Muscle layer of colon (tissue), 2 donors: ENCODE data around the gene SDHA.

Experiments
- H3K27ac ChIP-seq: one replicate; pipeline ENCODE4 v1.7.0; 2013; ENCODE audit warnings: low read depth, mild to moderate bottlenecking, low read length, moderate library complexity
- H3K27me3 ChIP-seq, 2 donors: one replicate each; pipeline ENCODE4 v1.7.0; 2013; ENCODE audit warnings: low read length in 2 of 2, mild to moderate bottlenecking in 2 of 2; ENCODE audit not compliant: insufficient read depth in 2 of 2, control insufficient read depth in 1 of 2
- H3K36me3 ChIP-seq: one replicate; pipeline ENCODE4 v1.7.0; 2013; ENCODE audit warnings: mild to moderate bottlenecking, low read length; ENCODE audit not compliant: insufficient read depth
- H3K4me1 ChIP-seq: one replicate; pipeline ENCODE4 v1.7.0; 2013; ENCODE audit warnings: mild to moderate bottlenecking, low read length; ENCODE audit not compliant: insufficient read depth
- H3K4me3 ChIP-seq, 2 donors: one replicate each; pipeline ENCODE4 v1.7.0; 2013; ENCODE audit warnings: low read length in 2 of 2, low read depth in 1 of 2, mild to moderate bottlenecking in 1 of 2, moderate library complexity in 1 of 2
- H3K9ac ChIP-seq: one replicate; pipeline ENCODE4 v1.7.0; 2013; ENCODE audit warnings: low read length
- H3K9me3 ChIP-seq: one replicate; pipeline ENCODE4 v1.7.0; 2013; ENCODE audit warnings: mild to moderate bottlenecking, low read length
- donor health status: abdominal sarcoma.
- donor health status: Adenocarcinoma of cecum.

SDHA gene

DNA sequence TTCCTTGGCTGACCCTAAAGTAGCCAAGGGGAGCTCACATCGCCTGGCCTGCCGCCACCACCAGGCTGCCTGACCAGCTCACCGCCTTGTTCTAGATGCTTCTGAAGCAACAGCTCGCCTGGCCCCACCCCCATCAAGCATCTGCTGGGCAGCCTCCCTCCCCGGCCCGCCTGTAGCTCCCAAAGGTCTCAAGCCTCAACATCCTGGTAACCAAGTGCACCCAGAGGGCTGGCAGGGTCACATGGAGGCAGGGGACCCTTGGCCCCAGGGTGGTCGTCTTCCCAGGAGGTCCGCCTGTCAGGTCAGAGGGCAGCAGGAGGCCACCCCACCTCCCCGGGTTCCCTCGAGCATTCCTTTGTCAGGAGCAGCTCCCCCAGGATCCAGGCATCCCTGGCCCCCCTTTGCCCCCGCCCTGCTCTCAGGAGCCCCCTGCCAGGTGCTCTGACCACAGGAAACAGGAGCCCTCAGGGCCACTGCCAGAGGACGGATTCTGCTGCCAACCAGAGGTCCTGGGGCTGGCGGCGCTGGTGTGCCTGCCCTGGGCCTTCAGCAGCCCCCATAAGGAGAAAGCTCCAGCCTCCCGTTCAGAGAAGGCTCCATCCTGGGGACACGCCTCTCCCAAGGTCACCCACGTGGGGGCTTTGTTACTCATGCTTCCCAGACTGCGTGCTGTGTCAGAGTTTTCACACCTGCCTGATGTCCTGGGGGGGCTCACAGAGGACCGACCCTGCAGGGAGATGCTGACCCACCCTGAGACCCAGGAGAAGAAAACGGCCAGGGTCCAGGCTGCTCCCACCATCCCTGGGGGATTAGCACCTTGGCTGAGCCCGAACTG, 30.3 kb upstream of the SDHA start:
- no peak overlapping the region for H3K27ac ChIP-seq
- peaks cover 0 to 12% of the 10 kb centered on the region in 2 donors for H3K27me3 ChIP-seq
- no peaks in the 10 kb centered on the region for H3K36me3 ChIP-seq
- H3K9me3 ChIP-seq, result no peaks in the 10 kb centered on the region
- H3K4me3 ChIP-seq, result peak overlapping the region in 1 of 2 donors; percentile 44
- H3K4me1 ChIP-seq, result peaks cover 17% of the 10 kb centered on the region
- H3K9ac ChIP-seq, result peak overlapping the region; percentile 14

DNA sequence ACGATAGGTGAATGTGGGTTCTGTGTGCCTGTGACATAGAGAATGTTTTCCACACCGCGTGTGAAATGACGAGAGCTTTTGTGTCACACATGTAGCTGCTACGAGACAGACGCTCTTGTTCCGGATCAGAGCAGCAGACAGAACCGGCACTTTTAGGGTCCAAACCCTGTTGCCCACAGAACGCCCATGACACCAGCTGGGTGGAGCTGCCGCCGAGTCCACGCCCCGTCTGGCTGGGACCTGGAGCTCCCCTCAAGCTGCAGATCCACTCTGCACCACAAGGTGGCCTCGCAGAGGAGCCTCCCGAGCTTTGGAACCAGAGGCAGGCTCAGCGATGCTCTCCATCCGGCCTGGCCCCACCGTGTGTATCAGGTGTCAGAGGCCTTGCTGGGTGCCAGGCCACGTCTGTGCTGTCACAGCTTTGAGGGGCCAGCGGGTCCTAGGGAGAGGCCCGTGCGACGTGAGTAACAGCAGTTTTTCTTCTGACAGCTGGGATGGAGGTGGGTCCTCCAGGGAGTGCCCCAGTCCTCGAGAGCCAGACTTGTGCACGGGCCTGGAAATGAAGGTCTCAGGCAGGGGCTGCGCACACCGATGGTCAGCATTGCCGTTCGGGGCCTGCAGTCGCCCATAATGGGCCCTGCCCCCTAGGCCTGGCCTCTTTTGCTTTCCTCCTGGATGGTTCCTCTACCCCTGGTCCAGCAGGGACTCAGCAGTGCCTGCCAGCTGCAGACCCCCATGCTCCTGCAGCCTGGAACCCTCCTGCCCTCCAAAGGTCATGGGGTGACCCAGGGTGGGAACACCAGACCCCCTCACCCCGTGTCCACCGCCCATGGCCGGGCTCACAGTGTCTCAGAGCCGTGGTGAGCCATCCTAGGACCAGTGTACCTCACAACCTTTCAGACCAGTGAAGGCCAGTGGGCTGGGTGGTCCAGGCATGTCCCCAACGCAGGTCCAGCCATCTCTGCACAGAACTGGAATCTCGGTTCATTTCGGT, 29.3 kb upstream of the SDHA start:
- peak overlapping the region in 1 of 2 donors; percentile 44 for H3K4me3 ChIP-seq
- H3K27ac ChIP-seq, result no peak overlapping the region
- no peaks in the 10 kb centered on the region for H3K9me3 ChIP-seq
- H3K36me3 ChIP-seq, result no peaks in the 10 kb centered on the region
- peak overlapping the region; percentile 14 for H3K9ac ChIP-seq
- H3K27me3 ChIP-seq, result peaks cover 0 to 12% of the 10 kb centered on the region in 2 donors
- H3K4me1 ChIP-seq, result peaks cover 17% of the 10 kb centered on the region

DNA sequence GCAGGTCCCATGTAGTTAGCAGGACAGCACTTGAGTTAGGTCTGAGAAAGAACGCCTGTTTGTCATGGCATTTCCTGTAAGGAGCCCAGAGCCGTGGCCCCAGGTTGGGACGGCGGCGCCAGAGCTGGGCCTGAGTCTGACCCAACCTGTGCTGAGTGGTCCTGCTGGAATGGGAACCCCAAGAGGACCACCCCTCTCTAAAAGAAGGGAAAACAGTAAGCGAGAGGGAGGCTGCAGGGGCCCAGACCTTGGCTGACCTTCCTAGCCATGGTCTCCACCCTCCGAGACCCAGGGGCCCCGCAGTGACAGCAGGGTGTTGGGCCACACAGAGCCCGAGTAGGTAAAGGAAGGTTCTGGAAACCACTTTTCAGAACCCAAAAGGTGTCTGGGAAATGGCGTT, 28.6 kb upstream of the SDHA start:
- Histone ChIP-seq H3K27me3 (peaks cover 0 to 12% of the 10 kb centered on the region in 2 donors), H3K36me3 (no peaks in the 10 kb centered on the region), H3K4me3 (no peak overlapping the region), H3K9ac (no peak overlapping the region), H3K4me1 (peaks cover 17% of the 10 kb centered on the region), H3K9me3 (no peaks in the 10 kb centered on the region), H3K27ac (no peak overlapping the region)

DNA sequence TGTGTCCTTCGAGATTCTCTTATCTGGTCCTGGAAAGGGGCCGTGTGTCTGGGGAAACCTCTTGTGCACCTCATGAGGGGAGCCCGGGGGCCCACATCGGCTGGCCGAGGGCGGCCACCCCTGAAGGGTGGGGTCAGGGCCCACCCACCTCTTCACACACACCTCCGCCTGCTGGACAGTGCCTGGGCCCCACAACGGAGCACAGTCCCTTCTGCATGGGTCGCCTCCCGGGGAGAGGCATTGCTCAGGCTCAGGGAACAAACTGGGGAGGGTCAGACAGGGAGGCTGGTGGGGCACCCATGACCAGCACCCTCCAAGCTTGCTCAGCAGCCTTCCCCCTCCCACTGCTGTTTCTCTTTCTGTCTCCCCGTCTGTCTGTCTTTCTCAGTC, 28.1 kb upstream of the SDHA start:
- no peaks in the 10 kb centered on the region for H3K36me3 ChIP-seq
- no peaks in the 10 kb centered on the region for H3K9me3 ChIP-seq
- H3K9ac ChIP-seq, result no peak overlapping the region
- peaks cover 0 to 12% of the 10 kb centered on the region in 2 donors for H3K27me3 ChIP-seq
- no peak overlapping the region for H3K4me3 ChIP-seq
- peaks cover 17% of the 10 kb centered on the region for H3K4me1 ChIP-seq
- H3K27ac ChIP-seq, result no peak overlapping the region

DNA sequence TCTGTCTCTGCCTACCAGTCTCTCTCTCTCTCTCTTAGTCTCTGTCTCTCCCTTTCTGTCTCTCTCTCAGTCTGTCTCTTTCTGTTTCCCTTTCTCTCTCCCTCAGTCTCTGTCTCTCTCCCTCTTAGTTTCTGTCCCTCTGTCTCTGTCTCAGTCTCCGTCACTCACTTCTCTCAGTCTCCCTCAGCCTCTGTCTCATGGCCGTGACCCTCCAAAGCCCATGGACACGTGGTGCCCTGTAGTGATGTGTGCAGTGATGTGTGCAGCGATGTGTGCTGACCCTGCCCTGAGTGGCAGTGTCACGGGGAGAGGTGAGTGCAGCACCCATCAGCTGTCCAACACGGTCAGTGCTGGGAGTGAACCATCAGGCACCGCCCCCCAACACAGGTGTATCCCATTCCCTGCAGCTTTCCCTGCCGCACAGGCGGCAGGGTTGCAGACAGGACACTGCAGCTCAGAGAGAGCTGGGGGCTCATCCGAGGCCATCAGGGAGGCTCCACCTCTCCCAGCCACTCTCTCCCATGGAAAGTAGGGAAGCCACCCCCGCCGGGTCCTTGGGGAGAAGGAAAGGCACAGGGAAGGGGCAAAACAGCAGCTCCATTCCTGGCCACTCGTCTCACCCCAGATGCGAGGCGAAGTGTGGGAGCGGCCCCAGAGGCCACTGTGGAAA, 27.6 kb upstream of the SDHA start:
- Histone ChIP-seq H3K27ac (peak overlapping the region; percentile 25), H3K4me3 (peak overlapping the region in 1 of 2 donors; percentile 26), H3K4me1 (peaks cover 17% of the 10 kb centered on the region), H3K27me3 (peaks cover 0 to 12% of the 10 kb centered on the region in 2 donors), H3K9ac (no peak overlapping the region), H3K36me3 (no peaks in the 10 kb centered on the region), H3K9me3 (no peaks in the 10 kb centered on the region)

DNA sequence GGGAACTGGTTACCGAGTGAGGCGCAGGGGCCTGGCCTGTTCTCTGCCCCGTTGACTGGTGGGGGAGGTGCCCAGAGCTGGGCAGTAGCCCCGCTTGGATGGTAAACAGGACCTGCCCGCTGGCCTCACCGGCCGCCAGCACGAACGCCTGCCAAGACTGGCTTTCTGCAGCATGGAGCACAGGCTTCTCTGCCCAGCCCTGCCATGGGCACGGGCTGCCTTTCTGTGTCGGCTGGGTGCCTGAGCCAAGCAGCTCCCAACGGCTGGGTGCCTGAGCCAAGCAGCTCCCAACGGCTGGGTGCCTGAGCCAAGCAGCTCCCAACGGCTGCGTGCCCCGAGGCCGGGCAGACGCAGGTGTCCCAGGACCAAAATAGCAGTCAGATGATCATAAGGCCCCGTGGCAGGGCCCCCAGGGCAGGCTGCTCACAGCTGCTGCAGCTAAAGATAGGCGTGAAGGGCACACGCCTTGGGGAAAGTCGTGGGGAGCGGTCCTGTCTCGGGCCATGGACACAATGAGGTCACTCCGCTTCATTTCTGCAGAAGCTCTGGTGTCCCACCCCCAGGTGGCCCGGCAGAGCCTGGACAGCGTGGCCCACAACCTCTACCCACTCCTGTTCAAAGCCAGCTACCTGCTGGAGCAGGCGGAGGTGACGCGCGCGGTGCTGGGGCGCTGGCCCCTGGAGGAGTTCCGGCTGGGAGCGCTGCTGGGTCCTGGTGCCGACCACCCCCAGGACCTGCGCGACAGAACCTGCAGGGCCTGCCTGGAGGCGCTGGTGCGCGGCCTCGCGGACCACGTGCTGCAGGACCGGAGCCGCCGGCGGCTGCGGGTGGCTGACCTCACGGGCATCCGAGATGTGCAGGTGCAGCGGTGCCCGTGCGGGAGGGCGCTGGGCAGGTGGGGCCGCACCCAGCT, 26.8 kb upstream of the SDHA start, which contains the start of gene LRRC14B:
Gene LRRC14B, plus strand, starts transcription at position 460 of the 913 bp plus-strand sequence. Its CDS starts 44 bp downstream, at position 504.
- Histone ChIP-seq H3K27me3 (peaks cover 0 to 12% of the 10 kb centered on the region in 2 donors), H3K27ac (peak within 1 kb of the TSS; percentile 25), H3K36me3 (no peaks in the 10 kb centered on the region), H3K4me3 (peak within 1 kb of the TSS in 1 of 2 donors; percentile 26), H3K9ac (no peak within 1 kb of the TSS), H3K9me3 (no peaks in the 10 kb centered on the region), H3K4me1 (peaks cover 17% of the 10 kb centered on the region)

DNA sequence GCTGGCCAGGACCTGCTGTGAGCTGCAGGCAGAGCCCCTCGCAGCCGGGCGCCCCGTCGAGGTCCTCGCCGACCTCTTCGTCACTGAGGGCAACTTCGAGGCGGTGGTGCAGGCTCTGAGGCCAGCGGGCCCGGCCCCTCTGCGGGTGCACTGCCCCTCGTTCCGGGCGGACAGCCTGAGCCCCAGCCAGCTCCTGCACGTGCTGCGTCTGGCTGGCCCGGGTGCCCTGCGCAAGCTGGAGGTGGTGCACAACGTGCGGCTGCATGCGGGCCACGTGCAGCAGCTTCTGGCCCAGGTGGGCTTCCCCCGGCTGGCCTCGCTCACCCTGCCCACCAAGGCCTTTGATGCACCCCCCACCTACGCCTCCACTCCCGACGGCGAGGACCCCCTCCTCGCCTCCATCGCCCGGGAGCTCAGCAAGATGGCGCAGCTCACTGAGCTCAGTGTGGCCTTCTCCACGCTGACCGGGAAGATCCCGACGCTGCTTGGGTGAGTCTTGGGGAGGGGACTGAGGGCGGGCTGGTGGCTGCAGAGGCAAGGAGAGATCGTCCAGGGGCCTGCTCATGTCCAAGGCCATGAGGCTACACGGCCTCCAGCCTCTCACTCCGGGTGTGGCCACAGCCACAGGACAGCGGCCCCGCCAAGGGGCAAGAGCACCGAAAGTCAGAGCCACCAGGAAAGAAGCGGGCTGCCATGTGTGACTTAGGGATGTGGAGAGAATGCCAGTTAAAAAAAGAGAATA, 26.0 kb upstream of the SDHA start:
- no peaks in the 10 kb centered on the region for H3K9me3 ChIP-seq
- no peak overlapping the region for H3K27ac ChIP-seq
- H3K4me3 ChIP-seq, result no peak overlapping the region
- H3K4me1 ChIP-seq, result peaks cover 17% of the 10 kb centered on the region
- H3K36me3 ChIP-seq, result no peaks in the 10 kb centered on the region
- H3K9ac ChIP-seq, result no peak overlapping the region
- H3K27me3 ChIP-seq, result peaks cover 0 to 12% of the 10 kb centered on the region in 2 donors

DNA sequence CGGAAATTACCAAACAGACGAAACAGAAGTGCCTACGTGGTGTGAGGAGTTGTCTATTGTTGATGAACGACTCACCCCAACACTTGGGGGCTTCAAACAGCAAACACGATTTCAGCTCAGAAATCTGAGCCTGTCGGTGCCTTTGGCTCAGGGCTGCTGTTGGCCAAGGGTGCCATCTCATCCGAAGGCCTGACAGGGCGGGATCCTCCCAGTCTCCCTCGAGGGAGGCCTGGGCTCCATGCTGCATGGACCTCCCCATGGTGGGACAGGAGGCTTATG, 25.5 kb upstream of the SDHA start:
- peaks cover 17% of the 10 kb centered on the region for H3K4me1 ChIP-seq
- H3K27me3 ChIP-seq, result peaks cover 0 to 12% of the 10 kb centered on the region in 2 donors
- H3K4me3 ChIP-seq, result no peak overlapping the region
- H3K9me3 ChIP-seq, result no peaks in the 10 kb centered on the region
- no peak overlapping the region for H3K9ac ChIP-seq
- no peaks in the 10 kb centered on the region for H3K36me3 ChIP-seq
- H3K27ac ChIP-seq, result no peak overlapping the region

DNA sequence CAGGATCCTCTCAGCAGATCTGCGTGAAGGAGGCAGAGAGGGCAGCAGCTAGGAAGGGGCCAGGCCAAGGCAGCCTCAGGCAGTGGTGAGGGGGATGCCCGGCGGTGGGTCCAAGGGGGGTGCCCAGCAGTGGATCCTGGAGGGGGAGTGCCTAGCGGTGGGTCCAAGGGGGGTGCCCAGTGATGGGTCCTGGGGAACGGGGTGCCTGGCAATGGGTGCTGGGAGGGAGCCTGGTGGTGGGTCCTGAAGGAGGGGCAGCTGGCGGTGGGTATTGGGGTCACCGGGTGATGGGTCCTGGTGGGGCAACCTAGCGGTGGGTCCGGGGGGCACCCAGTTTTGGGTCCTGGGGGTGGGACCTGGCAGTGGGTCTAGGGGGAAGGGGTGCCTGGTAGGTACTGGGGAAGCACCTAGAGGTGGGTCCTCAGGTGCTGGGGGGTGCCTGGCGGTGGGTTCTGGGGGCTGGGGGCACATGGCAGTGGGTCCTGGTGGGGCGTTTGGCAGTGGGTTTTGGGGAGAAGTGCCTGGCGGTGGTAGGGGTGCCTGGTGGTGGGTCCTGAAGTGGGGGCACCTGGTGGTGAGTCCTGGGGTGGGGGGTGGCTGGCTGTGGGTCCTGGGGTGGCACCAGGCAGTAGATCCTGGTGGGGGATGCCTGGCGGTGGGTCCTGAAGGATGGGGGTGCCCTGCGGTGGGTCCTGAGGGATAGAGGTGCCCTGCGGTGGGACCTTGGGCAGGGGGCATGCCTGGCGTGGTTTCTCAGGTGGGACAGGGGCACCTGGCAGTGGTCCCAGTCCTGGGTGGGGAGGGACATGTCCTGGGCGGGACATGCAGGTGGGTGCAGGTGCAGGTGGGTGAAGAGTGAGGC, 24.9 kb upstream of the SDHA start:
- Histone ChIP-seq H3K27ac (no peak overlapping the region), H3K4me1 (peaks cover 12% of the 10 kb centered on the region), H3K36me3 (no peaks in the 10 kb centered on the region), H3K9me3 (no peaks in the 10 kb centered on the region), H3K9ac (no peak overlapping the region), H3K4me3 (no peak overlapping the region), H3K27me3 (peaks cover 0 to 12% of the 10 kb centered on the region in 2 donors)
